ENCODE data around the gene SOWAHA.
"Not testable (repeated sequence)": the region's sequence is repeated elsewhere in the genome, so short reads cannot be mapped to it uniquely, and the experiment has no call there.

- TF ChIP-seq POLR2A, POLR2AphosphoS5 (IDR thresholded peaks at IDR 0.05; ENCODE audit: low read depth, low read length): not testable (repeated sequence)
These were observed 10.4 kb upstream of the SOWAHA start for GRCh38 chr5:132802685-132803066.
